Ascending aorta (tissue), 2 donors: Measurements from ENCODE around the gene HIVEP3. TPM values are rescaled to one million over a fixed set of nuclear protein-coding genes. Genes with fewer than 3 reads are reported as not detected.

Source experiments
- DNase-seq, 2 donors: peaks; one replicate each; pipeline ENCODE4 v3.0.0-alpha.2; 2019; ENCODE audit warnings: low spot score in 2 of 2
- H3K27ac ChIP-seq, 2 donors: fragments of 200-600 bp; sonication (generic); one replicate each; pipeline ENCODE4 v1.5.1; 2016 to 2017; ENCODE audit warnings: mild to moderate bottlenecking in 1 of 2
- H3K27me3 ChIP-seq: fragments of 200-600 bp; sonication (generic); one replicate; pipeline ENCODE4 v1.5.1; 2017
- H3K36me3 ChIP-seq, 2 donors: fragments of 200-600 bp; sonication (generic); one replicate each; pipeline ENCODE4 v1.5.1; 2016
- H3K4me1 ChIP-seq, 2 donors: fragments of 200-600 bp; sonication (generic); one replicate each; pipeline ENCODE4 v1.5.1; 2016 to 2017; ENCODE audit warnings: mild to moderate bottlenecking in 1 of 2
- H3K4me3 ChIP-seq, 2 donors: fragments of 200-600 bp; sonication (generic); one replicate each; pipeline ENCODE4 v1.5.1; 2016 to 2017; ENCODE audit warnings: mild to moderate bottlenecking in 1 of 2
- H3K9me3 ChIP-seq, 2 donors: fragments of 200-600 bp; sonication (generic); one replicate each; pipeline ENCODE4 v1.5.1; 2016
- CTCF ChIP-seq, 3 experiments: fragments of 200-600 bp in 2 of 3; fragments of 450-650 bp in 1 of 3; sonication (generic) in 2 of 3; IDR thresholded peaks; one replicate each; pipeline ENCODE4 v1.5.1; 2016 to 2019; ENCODE audit warnings: antibody characterized with exemption in 3 of 3, mild to moderate bottlenecking in 1 of 3, moderate library complexity in 1 of 3
- intact Hi-C: fragments of 100-400 bp; cut with DNase I; formaldehyde crosslinking; loops from one replicate; pipeline ENCODE4 v1.15.1; 2023
- total RNA-seq: library from RNA; depleted of rRNA; stranded (reverse); fragments of >200 nt; gene quantifications from one replicate; pipeline ENCODE4 v1.1.0, GENCODE V29; 2016

HIVEP3 gene
- total RNA-seq, 1 donor from 2014 or later: 0.32 TPM

GRCh38 chr1:41481109-41481775, 437.5 kb downstream of the HIVEP3 start:
- H3K4me1 ChIP-seq: peaks cover 12 to 38% of the 10 kb centered on the region in 2 donors

GRCh38 chr1:41480204-41481108, 438.3 kb downstream of the HIVEP3 start:
- DNase-seq: no peak
- intact Hi-C loops: no loop called here
- peaks cover 15 to 43% of the 10 kb centered on the region in 2 donors for H3K4me1 ChIP-seq
- no peaks in the 10 kb centered on the region for H3K27me3 ChIP-seq
- no peak for TF ChIP-seq CTCF (IDR thresholded peaks at IDR 0.05)
- no peaks in the 10 kb centered on the region for H3K9me3 ChIP-seq
- no peak overlapping the region for H3K4me3 ChIP-seq
- H3K36me3 ChIP-seq: no peaks in the 10 kb centered on the region
- H3K27ac ChIP-seq: peak overlapping the region; percentile 65 to 66

More at GRCh38 chr1:41481109-41481775, 437.5 kb downstream of the HIVEP3 start:
- no peak overlapping the region for H3K27ac ChIP-seq
- DNase-seq: no peak
- H3K36me3 ChIP-seq: no peaks in the 10 kb centered on the region
- no peak overlapping the region for H3K4me3 ChIP-seq
- intact Hi-C loops: no loop called here
- TF ChIP-seq CTCF (IDR thresholded peaks at IDR 0.05): no peak
- H3K27me3 ChIP-seq: no peaks in the 10 kb centered on the region
- H3K9me3 ChIP-seq: no peaks in the 10 kb centered on the region

- Histone ChIP-seq H3K27ac (peak overlapping the region; percentile 65 to 66), H3K27me3 (no peaks in the 10 kb centered on the region), H3K9me3 (no peaks in the 10 kb centered on the region), H3K36me3 (no peaks in the 10 kb centered on the region), H3K4me1 (peaks cover 19 to 44% of the 10 kb centered on the region in 2 donors), H3K4me3 (no peak overlapping the region)
- TF ChIP-seq CTCF (IDR thresholded peaks at IDR 0.05): no peak
- no peak for DNase-seq
- intact Hi-C loops: no loop called here
These were observed 438.9 kb downstream of the HIVEP3 start for GRCh38 chr1:41479808-41480160.

- peak overlapping the region; percentile 65 to 66 for H3K27ac ChIP-seq
- DNase-seq: no peak
- no peaks in the 10 kb centered on the region for H3K9me3 ChIP-seq
- no peak for TF ChIP-seq CTCF (IDR thresholded peaks at IDR 0.05)
- intact Hi-C loops: no loop called here
- peaks cover 20 to 44% of the 10 kb centered on the region in 2 donors for H3K4me1 ChIP-seq
- H3K27me3 ChIP-seq: no peaks in the 10 kb centered on the region
- H3K36me3 ChIP-seq: no peaks in the 10 kb centered on the region
- no peak overlapping the region for H3K4me3 ChIP-seq
These were observed 439.5 kb downstream of the HIVEP3 start for GRCh38 chr1:41479000-41479807.

GRCh38 chr1:41478118-41478748, 440.5 kb downstream of the HIVEP3 start:
- no peak for DNase-seq
- intact Hi-C loops: no loop called here
- no peak overlapping the region for H3K27ac ChIP-seq
- TF ChIP-seq CTCF (IDR thresholded peaks at IDR 0.05): no peak
- no peak overlapping the region for H3K4me3 ChIP-seq
- H3K36me3 ChIP-seq: no peaks in the 10 kb centered on the region
- H3K9me3 ChIP-seq: no peaks in the 10 kb centered on the region
- H3K27me3 ChIP-seq: no peaks in the 10 kb centered on the region
- H3K4me1 ChIP-seq: peaks cover 19 to 49% of the 10 kb centered on the region in 2 donors
